HCT116 (cell line): Measurements from ENCODE around the gene TGM1. TPM values are rescaled to one million over a fixed set of nuclear protein-coding genes. Genes with fewer than 3 reads are reported as not detected.

Source experiments
- ATAC-seq: fragments of 200-7000 bp; cut with Tn5 transposase; 2 replicates; pipeline ENCODE4 v1.9.1; 2020; ENCODE audit warnings: mild to moderate bottlenecking, moderate library complexity
- BruUV-seq: library from RNA; stranded (reverse); fragments of 400-500 nt; replicated peaks from 2 replicates; lab custom pipeline; 2021; lab: Mats Ljungman, UMichigan
- CTCF ChIA-PET: fragments of 300-600 bp; sonication (Branson Sonifier 250); formaldehyde crosslinking; loops from one replicate; lab custom pipeline; 2021; ENCODE audit warnings: antibody characterized with exemption; lab: Charles Lee
- POLR2A ChIA-PET: fragments of 300-600, 350-600 bp; sonication (Branson Sonifier 250); formaldehyde crosslinking; loops from one replicate; lab custom pipeline; 2021; ENCODE audit warnings: antibody characterized with exemption; lab: Charles Lee
- RAD21 ChIA-PET, 2 experiments: fragments of 300-600 bp; sonication (Branson Sonifier 250); formaldehyde crosslinking; loops; one replicate each; lab custom pipeline; 2023; ENCODE audit warnings: low total read pairs in 2 of 2; ENCODE audit not compliant: uncharacterized antibody in 2 of 2, unreplicated experiment in 2 of 2, low non-redundant PET in 1 of 2; lab: Charles Lee
- DNase-seq: peaks from one replicate; pipeline ENCODE4 v3.0.0-alpha.2; 2010; ENCODE audit warnings: low read depth, low spot score
- H2AFZ ChIP-seq: fragments of 200-600 bp; shearing (Covaris generic), sonication (generic); 2 replicates; pipeline ENCODE4 v1.6.1; 2017; ENCODE audit warnings: low read depth, mixed run types, mixed read lengths, antibody characterized with exemption, low read length; ENCODE audit not compliant: poor library complexity, severe bottlenecking
- H3K27ac ChIP-seq: 2 replicates; pipeline ENCODE4 v1.5.1; 2012; ENCODE audit warnings: low read depth, low read length
- H3K27me3 ChIP-seq: fragments of 200-600 bp; sonication (generic); 2 replicates; pipeline ENCODE4 v1.6.1; 2016; ENCODE audit warnings: mixed run types, low read length, mixed read lengths; ENCODE audit not compliant: insufficient read depth
- H3K36me3 ChIP-seq, 2 experiments: fragments of 200-500 bp in 1 of 2; fragments of 200-600 bp in 1 of 2; sonication (Bioruptor generic) in 1 of 2; sonication (generic) in 1 of 2; 2 replicates each; pipeline versions ENCODE4 v1.5.1 to v1.6.1; 2014 to 2016; ENCODE audit warnings: low read length in 2 of 2, inconsistent platforms in 1 of 2, mixed read lengths in 1 of 2, mixed run types in 1 of 2; ENCODE audit not compliant: insufficient read depth in 2 of 2, control insufficient read depth in 1 of 2
- H3K4me1 ChIP-seq, 2 experiments: fragments of 200-600 bp in 1 of 2; sonication (generic) in 1 of 2; 2 replicates each; pipeline versions ENCODE4 v1.5.1 to v1.6.1; 2012 to 2017; ENCODE audit warnings: low read length in 2 of 2, inconsistent platforms in 1 of 2, mild to moderate bottlenecking in 1 of 2, mixed read lengths in 1 of 2, mixed run types in 1 of 2, moderate library complexity in 1 of 2; ENCODE audit not compliant: insufficient read depth in 2 of 2, control insufficient read depth in 1 of 2
- H3K4me2 ChIP-seq: fragments of 200-600 bp; sonication (generic); 2 replicates; pipeline ENCODE4 v1.6.1; 2017; ENCODE audit warnings: mixed run types, low read length, mixed read lengths
- H3K4me3 ChIP-seq, 2 experiments: fragments of 200-600 bp in 1 of 2; sonication (generic) in 1 of 2; replicated peaks in 1 of 2; 2 replicates each; pipeline ENCODE4 v1.5.1; 2011 to 2016; ENCODE audit warnings: low read length in 2 of 2, control low read depth in 1 of 2, low read depth in 1 of 2, mild to moderate bottlenecking in 1 of 2, mixed read lengths in 1 of 2, mixed run types in 1 of 2
- H3K79me2 ChIP-seq: fragments of 200-600 bp; sonication (generic); 2 replicates; pipeline ENCODE4 v1.6.1; 2017; ENCODE audit warnings: mild to moderate bottlenecking, mixed run types, low read length, moderate library complexity, mixed read lengths; ENCODE audit not compliant: insufficient read depth
- H3K9ac ChIP-seq: fragments of 200-600 bp; sonication (generic); 2 replicates; pipeline ENCODE4 v1.6.1; 2016; ENCODE audit warnings: low read length, mixed read lengths
- H3K9me2 ChIP-seq: fragments of 200-600 bp; sonication (generic), shearing (Covaris generic); 2 replicates; pipeline ENCODE4 v1.6.1; 2017; ENCODE audit warnings: mixed run types, mild to moderate bottlenecking, moderate library complexity; ENCODE audit not compliant: insufficient read depth
- H3K9me3 ChIP-seq, 2 experiments: fragments of 200-500 bp in 1 of 2; fragments of 200-600 bp in 1 of 2; sonication (Bioruptor generic) in 1 of 2; sonication (generic) in 1 of 2; 2 replicates each; pipeline ENCODE4 v1.6.1; 2014 to 2017; ENCODE audit warnings: low read length in 2 of 2, mixed read lengths in 2 of 2, inconsistent platforms in 1 of 2, low read depth in 1 of 2, mild to moderate bottlenecking in 1 of 2, mixed run types in 1 of 2, moderate library complexity in 1 of 2; ENCODE audit not compliant: control insufficient read depth in 1 of 2, insufficient read depth in 1 of 2
- H4K20me1 ChIP-seq: fragments of 200-600 bp; sonication (generic), shearing (Covaris generic); 2 replicates; pipeline ENCODE4 v1.6.1; 2017; ENCODE audit warnings: mixed run types, mild to moderate bottlenecking, moderate library complexity; ENCODE audit not compliant: insufficient read depth
- CBX3 ChIP-seq: IDR thresholded peaks from 2 replicates; pipeline ENCODE4 v1.6.1; 2012; ENCODE audit warnings: low read depth
- EZH2 ChIP-seq: fragments of 200-600 bp; sonication (generic); IDR thresholded peaks from 2 replicates; pipeline ENCODE4 v1.6.1; 2017; ENCODE audit warnings: antibody characterized with exemption, mixed run types
- JUND ChIP-seq: IDR thresholded peaks from 2 replicates; pipeline ENCODE4 v1.6.1; 2012
- MAX ChIP-seq: IDR thresholded peaks from 2 replicates; pipeline ENCODE4 v1.6.1; 2012
- POLR2A ChIP-seq: IDR thresholded peaks from 2 replicates; pipeline ENCODE4 v1.7.0; 2011; ENCODE audit warnings: borderline replicate concordance; ENCODE audit not compliant: insufficient read depth, insufficient read length; ENCODE audit errors: extremely low read depth
- RAD21 ChIP-seq: IDR thresholded peaks from 2 replicates; pipeline ENCODE4 v1.6.1; 2012; ENCODE audit warnings: low read depth, mild to moderate bottlenecking
- SIN3A ChIP-seq: IDR thresholded peaks from 2 replicates; pipeline ENCODE4 v1.6.1; 2012; ENCODE audit warnings: low read depth
- SRF ChIP-seq: IDR thresholded peaks from 2 replicates; pipeline ENCODE4 v1.6.1; 2012; ENCODE audit warnings: low read depth
- YY1 ChIP-seq: IDR thresholded peaks from 2 replicates; pipeline ENCODE4 v1.6.1; 2011; ENCODE audit warnings: low read length, low read depth, moderate library complexity, mild to moderate bottlenecking; ENCODE audit not compliant: insufficient replicate concordance; ENCODE audit errors: extremely low read depth
- ZBTB33 ChIP-seq: IDR thresholded peaks from 2 replicates; pipeline ENCODE4 v1.6.1; 2011; ENCODE audit warnings: mild to moderate bottlenecking, low read length, moderate library complexity; ENCODE audit not compliant: insufficient replicate concordance; ENCODE audit errors: extremely low read depth
- intact Hi-C: fragments of 100-400 bp; cut with micrococcal nuclease; formaldehyde crosslinking; loops from 2 replicates; pipeline ENCODE4 v1.10.0; 2022
- total RNA-seq: library from RNA; stranded (reverse); gene quantifications from one replicate; pipeline ENCODE4 v1.2.1, GENCODE V29; 2021; ENCODE audit not compliant: unreplicated experiment
- TF ChIP-seq, protein P1 (sequence below), 3 experiments: fragments of 200-600 bp in 1 of 3; sonication (generic) in 1 of 3; IDR thresholded peaks in 2 of 3; conservative IDR thresholded peaks in 1 of 3; 2 replicates each; pipeline ENCODE4 v1.5.1; 2012 to 2017; ENCODE audit warnings: low read depth in 2 of 3, low read length in 2 of 3, antibody characterized with exemption in 1 of 3, borderline replicate concordance in 1 of 3, control low read depth in 1 of 3, mild to moderate bottlenecking in 1 of 3, mixed read lengths in 1 of 3, mixed run types in 1 of 3, moderate library complexity in 1 of 3; ENCODE audit not compliant: insufficient read depth in 1 of 3
- TF ChIP-seq, protein P2 (sequence below): IDR thresholded peaks from 2 replicates; pipeline ENCODE4 v1.6.1; 2012; ENCODE audit warnings: low read depth
- TF ChIP-seq, protein P3 (sequence below): IDR thresholded peaks from 2 replicates; pipeline ENCODE4 v1.6.1; 2012

Gene TGM1
- total RNA-seq, 1 experiment from 2014 or later, result 5.6 TPM

DNA sequence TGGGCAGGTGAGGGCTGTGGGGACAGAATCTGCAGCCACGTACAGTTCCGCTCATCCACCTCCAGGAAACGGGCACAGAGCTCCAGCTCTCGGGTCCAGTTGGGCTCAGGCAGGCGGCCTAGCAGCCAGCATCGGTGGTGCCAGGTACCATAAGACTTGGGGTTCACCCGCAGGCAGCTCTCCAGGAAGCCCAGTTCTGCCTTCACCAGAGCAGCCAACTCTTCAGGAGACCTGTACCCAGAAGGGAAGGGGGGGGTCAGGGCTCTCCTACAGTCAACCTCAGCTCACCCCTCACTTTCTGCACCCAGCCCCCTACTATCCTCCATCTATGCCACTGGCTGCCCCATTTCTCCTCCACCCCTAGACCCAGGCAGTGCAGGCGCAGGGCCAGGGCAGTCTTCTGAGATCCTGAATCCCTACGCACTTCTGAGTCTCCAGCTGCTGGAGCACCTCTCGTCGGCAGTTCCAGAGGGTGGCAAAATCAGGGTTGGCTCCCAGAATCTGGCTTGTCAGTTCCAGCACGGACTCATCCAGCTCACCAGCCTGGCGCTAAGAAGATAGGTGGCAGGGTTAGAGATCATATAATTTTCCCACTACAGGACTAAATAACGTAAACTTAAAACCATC is 7.0 kb upstream of the TGM1 start (continued):
- TF ChIP-seq, protein P1, sequence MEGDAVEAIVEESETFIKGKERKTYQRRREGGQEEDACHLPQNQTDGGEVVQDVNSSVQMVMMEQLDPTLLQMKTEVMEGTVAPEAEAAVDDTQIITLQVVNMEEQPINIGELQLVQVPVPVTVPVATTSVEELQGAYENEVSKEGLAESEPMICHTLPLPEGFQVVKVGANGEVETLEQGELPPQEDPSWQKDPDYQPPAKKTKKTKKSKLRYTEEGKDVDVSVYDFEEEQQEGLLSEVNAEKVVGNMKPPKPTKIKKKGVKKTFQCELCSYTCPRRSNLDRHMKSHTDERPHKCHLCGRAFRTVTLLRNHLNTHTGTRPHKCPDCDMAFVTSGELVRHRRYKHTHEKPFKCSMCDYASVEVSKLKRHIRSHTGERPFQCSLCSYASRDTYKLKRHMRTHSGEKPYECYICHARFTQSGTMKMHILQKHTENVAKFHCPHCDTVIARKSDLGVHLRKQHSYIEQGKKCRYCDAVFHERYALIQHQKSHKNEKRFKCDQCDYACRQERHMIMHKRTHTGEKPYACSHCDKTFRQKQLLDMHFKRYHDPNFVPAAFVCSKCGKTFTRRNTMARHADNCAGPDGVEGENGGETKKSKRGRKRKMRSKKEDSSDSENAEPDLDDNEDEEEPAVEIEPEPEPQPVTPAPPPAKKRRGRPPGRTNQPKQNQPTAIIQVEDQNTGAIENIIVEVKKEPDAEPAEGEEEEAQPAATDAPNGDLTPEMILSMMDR (IDR thresholded peaks at IDR 0.05 in 2 of 3, conservative IDR thresholded peaks at IDR 0.05 in 1 of 3; ENCODE audit: borderline replicate concordance in 1 of 3, insufficient read depth in 1 of 3, low read depth in 2 of 3, low read length in 2 of 3), result no peak
- TF ChIP-seq SRF (no peak), ZBTB33 (no peak), SIN3A (no peak), POLR2A (no peak)
- TF ChIP-seq, all 23 proteins: peak for 0

GRCh38 chr14:24269368-24269767 is 6.4 kb upstream of the TGM1 start:
- no peak overlapping the region for H3K9ac ChIP-seq
- intact Hi-C loops, result no loop called here
- H3K27ac ChIP-seq, result no peak overlapping the region
- H3K27me3 ChIP-seq, result no peaks in the 10 kb centered on the region
- ATAC-seq (no peak), DNase-seq (no peak)
- peaks cover 9 to 22% of the 10 kb centered on the region in 2 experiments; a peak in 3 of 4 replicates for H3K4me1 ChIP-seq
- ChIA-PET CTCF (no interaction called here), POLR2A (interaction anchor here (2.5 kb wide), 1 partner anchor 167 kb away, joined by 9 read pairs; no protein-coding TSS in a partner anchor), RAD21 (no interaction called here)
- peaks cover 4% of the 10 kb centered on the region; the same call in 1 of the 2 replicates for H3K79me2 ChIP-seq
- no peaks in the 10 kb centered on the region for H4K20me1 ChIP-seq
- no peak overlapping the region for H3K4me3 ChIP-seq
- H2AFZ ChIP-seq, result no peak overlapping the region
- no TSS peak for BruUV-seq
- no peaks in the 10 kb centered on the region for H3K9me3 ChIP-seq
- no peaks in the 10 kb centered on the region; a peak in 1 of 4 replicates for H3K36me3 ChIP-seq
- no peaks in the 10 kb centered on the region for H3K9me2 ChIP-seq
- H3K4me2 ChIP-seq, result no peak overlapping the region
- TF ChIP-seq, protein P2, sequence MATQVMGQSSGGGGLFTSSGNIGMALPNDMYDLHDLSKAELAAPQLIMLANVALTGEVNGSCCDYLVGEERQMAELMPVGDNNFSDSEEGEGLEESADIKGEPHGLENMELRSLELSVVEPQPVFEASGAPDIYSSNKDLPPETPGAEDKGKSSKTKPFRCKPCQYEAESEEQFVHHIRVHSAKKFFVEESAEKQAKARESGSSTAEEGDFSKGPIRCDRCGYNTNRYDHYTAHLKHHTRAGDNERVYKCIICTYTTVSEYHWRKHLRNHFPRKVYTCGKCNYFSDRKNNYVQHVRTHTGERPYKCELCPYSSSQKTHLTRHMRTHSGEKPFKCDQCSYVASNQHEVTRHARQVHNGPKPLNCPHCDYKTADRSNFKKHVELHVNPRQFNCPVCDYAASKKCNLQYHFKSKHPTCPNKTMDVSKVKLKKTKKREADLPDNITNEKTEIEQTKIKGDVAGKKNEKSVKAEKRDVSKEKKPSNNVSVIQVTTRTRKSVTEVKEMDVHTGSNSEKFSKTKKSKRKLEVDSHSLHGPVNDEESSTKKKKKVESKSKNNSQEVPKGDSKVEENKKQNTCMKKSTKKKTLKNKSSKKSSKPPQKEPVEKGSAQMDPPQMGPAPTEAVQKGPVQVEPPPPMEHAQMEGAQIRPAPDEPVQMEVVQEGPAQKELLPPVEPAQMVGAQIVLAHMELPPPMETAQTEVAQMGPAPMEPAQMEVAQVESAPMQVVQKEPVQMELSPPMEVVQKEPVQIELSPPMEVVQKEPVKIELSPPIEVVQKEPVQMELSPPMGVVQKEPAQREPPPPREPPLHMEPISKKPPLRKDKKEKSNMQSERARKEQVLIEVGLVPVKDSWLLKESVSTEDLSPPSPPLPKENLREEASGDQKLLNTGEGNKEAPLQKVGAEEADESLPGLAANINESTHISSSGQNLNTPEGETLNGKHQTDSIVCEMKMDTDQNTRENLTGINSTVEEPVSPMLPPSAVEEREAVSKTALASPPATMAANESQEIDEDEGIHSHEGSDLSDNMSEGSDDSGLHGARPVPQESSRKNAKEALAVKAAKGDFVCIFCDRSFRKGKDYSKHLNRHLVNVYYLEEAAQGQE, result no peak
- no peak for TF ChIP-seq RAD21
- no peak for TF ChIP-seq EZH2
- no peak for TF ChIP-seq SRF
- no peak for TF ChIP-seq ZBTB33
- no peak for TF ChIP-seq YY1
- TF ChIP-seq CBX3, result no peak
- TF ChIP-seq JUND, result no peak
- no peak for TF ChIP-seq MAX
- TF ChIP-seq, protein P3, sequence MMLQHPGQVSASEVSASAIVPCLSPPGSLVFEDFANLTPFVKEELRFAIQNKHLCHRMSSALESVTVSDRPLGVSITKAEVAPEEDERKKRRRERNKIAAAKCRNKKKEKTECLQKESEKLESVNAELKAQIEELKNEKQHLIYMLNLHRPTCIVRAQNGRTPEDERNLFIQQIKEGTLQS, result no peak
- TF ChIP-seq POLR2A, result no peak
